CD4-positive, alpha-beta T cell treated with Interleukin-1 beta for 1 hour (primary cell): Measurements from ENCODE around the gene RASSF5.
"Not testable (repeated sequence)": the region's sequence is repeated elsewhere in the genome, so short reads cannot be mapped to it uniquely, and the experiment has no call there.

ENCODE experiments used
- DNase-seq, 2 donors: peaks; one replicate each; pipeline ENCODE4 v3.0.0-alpha.2; 2020 to 2022

RASSF5 gene

DNA sequence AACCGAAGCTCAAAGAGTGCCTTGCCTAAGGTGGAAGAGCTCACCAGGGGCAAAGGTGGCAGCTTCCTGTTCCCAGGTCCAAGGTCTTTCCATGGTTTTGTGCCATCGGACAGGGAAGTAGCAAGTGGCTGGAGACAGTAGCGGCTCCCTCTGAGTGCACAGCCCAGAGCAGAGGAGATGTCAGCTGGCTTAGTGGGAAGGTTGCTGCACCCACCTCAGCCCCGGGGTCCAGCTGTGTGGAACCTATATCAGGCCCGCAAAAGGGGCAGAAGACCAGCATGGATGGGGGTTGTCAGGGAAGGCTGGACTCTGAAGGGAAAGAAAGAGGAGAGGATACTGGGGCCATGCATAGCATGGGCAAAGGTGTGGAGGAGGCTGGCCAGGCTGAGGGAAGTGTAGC, 30.2 kb upstream of the RASSF5 start:
- DNase-seq = no peak

DNA sequence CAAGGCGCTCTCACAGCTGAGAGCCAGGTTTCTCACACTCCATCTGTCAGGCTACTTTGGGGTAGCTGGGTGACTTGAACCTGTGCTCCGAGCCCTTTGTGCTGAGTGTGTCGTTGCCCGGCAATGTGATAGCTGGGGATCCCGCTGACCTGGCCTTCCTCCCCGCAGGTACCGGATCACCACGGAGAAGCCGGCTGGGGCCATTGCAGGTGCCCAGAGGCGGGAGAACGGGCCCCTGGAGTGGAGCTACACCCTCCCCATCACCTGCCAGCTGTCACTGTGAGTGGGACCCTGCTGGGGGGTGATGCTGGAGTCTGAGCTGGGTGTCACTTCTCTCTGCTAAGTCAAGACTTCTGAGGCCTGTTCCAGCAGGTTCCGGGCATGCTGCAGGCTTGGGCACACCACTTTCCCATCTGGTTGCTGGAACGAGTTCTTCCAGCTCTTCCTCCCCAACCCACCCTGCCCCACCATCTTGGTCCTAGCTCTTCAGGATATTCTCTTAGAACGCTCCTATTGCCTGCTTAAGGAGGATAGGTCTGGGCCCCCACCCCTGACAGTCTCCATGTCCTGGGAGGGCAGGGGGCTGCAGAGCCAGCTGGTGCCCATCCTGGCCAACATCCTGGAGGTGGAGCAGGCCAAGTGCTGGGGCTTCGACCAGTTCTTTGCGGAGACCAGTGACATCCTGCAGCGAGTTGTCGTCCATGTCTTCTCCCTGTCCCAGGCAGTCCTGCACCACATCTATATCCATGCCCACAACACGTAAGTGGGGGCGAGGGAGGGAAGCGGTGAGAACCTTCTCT, 29.6 kb upstream of the RASSF5 start:
- no peak for DNase-seq

DNA sequence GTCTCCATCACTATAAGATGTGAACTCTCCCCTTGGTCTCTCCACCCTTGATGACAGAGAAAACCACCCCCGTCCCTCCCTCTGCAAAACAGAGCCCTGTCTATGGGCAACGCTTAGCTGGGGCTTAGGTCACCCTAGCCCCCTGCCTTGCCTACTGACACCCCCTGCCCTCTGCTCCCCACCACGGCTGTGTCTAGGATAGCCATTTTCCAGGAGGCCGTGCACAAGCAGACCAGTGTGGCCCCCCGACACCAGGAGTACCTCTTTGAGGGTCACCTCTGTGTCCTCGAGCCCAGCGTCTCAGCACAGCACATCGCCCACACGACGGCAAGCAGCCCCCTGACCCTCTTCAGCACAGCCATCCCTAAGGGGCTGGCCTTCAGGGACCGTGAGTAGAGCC, 28.6 kb upstream of the RASSF5 start:
- no peak for DNase-seq

DNA sequence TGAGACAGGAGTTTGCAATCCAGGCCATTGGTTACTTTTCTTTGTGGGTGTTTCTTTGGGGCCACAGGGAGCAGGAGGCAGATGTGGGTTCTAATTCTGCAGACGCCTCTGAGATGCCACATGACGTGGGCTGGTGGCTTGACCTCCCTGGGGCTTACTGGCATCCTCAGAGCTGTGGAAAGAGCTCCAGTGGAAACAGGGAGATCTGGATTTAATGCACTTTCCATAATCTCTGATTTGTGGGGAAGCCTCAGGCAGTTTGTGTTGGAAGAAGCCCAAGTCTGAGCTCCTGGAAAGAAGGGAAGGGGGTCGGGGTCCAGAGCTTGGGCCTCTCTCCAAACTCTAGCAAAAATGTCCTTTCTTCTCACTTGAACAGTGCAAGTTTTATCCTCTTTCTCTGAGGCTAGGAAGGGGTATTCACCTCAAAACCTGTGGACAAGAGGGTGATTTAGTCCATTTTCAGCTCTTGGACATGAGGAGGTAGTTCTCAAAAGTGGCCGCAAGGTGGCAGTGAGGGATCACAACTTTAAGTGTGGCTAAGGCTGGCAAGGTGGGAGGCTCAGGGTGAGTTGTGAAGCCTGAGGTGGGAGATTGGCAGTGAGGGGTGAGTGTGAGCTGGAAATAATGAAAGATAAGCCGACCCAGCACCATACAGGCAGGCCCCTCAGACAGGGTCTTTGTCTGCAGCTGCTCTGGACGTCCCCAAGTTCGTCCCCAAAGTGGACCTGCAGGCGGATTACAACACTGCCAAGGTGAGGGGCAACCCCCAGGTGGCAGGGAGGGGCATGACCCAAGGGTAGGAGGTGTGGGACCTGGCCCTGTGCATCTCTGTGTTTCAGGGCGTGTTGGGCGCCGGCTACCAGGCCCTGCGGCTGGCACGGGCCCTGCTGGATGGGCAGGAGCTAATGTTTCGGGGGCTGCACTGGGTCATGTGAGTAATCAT, 27.9 kb upstream of the RASSF5 start:
- peak; percentile 66 to 67 for DNase-seq

DNA sequence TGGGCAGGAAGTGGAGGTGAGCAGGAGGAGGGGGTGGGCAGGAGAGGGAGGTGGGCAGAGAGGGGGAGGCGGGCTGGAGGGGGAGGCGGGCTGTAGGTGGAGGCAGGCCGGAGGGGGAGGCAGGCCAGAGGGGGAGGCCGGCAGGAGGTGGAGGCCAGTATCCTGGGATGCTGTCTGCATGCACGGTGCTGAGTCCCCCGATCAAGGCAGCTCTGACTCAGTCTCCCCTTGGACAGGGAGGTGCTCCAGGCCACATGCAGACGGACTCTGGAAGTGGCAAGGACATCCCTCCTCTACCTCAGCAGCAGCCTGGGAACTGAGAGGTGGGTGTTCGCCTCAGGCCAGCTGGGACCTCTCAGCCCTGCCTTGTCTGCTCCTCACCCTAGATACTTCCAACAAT, 27.1 kb upstream of the RASSF5 start:
- no peak for DNase-seq

DNA sequence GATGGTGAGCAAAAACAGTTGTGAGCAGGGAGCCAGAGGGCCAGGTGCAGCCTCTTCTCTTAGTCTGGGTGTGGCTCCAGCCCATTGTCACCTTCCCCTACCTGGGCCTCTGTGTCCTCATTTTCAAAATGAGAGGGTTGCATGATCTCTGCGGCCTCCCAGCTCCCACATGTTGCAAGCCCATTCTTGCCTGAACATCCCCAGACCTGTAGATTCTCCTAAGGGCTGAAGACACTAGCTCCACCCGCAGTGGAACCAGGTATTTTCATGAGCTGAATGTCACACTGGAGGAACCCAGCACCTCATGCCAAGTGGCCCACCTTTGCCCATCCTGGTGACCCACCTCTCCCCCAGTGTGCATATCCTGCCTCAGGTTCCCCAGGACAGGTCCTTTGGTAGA, 24.7 kb upstream of the RASSF5 start:
- DNase-seq = no peak

DNA sequence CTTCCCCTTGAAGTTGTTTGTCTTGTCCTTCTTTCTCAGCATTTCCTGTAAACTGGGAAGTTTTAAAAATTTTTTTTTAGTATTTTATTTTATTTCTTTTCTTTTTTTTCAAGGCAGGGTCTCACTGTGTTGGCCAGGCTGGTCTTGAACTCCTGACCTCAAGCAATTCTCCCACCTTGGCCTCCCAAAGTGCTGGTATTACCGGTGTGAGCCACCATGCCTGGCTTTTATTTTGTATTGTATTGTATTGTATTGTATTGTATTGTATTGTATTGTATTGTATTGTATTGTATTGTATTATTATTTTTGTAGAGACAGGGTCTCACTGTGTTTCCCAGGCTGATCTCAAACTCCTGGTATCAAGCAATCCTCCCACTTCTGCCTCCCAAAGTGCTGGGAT, 23.5 kb upstream of the RASSF5 start:
- DNase-seq = not testable (repeated sequence)

DNA sequence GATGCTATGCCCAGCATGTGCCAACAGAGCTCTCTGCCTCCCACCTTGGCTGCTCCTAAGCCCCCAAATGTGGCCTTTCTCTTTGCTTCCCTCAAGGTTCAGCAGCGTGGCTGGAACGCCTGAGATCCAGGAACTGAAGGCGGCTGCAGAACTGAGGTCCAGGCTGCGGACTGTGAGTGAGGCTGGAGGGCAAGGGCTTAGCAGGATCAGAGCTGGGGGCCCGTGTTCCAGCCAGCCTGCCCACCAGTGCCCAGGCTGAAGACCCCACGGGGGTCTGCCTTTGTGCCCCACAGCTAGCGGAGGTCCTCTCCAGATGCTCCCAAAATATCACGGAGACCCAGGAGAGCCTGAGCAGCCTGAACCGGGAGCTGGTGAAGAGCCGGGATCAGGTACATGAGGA, 22.4 kb upstream of the RASSF5 start:
- DNase-seq = no peak

DNA sequence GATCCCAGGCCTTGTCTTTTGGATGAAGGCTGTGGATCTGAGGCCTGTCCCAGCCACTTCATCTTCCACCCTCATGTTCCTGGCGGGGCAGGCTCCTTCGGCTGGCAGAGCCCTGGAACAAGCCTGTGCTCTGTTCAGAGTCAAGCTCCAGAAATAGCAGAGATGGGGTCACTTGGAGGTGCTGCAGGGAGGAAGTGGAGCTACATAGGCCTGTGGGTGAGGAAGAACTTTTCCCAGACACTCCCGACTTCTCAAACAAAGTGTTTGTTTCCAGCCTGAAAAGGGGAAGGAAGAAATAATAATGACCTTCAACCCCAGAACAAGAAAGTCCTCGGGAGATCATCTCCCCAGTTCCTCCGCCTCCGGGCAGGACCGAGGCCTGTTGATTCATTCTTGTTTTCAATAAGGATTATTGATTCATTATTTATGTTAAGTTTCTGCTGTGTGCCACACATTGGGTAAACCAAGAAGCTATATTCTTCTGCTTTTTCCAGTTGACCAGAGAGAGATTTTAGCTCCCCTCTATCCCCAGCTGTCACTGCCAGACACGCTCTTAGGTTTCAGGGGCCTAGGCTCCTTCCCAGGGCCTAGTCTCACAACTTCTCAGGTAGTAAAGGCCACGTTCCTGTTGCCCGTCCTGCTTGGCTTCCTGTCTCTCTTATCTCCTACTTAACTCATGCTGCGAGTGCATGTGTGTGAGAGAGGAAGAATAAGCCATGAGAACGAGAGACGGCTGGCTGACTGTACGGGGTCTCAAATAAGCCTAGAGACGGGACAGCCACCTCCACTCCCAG, 20.1 kb upstream of the RASSF5 start:
- no peak for DNase-seq

DNA sequence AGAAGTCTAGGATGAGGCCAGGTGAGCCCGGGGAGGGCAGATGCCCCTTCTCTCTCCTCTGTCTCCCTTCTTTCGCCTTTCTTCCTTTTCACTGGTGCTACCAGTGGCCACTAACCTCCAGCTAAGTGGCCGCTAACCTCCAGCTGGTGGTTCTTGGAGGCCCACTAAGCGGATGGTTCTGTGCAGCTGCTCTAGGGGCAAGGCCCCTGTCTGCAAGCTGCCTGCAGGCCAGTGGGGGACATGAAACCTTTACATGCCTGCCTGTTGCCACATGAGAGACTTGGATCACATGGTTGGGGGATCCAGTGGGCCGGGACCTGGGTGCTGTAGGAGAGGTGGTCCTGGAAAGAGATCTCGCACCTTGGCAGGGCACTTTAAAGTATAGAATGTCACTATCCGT, 19.4 kb upstream of the RASSF5 start:
- DNase-seq = no peak

DNA sequence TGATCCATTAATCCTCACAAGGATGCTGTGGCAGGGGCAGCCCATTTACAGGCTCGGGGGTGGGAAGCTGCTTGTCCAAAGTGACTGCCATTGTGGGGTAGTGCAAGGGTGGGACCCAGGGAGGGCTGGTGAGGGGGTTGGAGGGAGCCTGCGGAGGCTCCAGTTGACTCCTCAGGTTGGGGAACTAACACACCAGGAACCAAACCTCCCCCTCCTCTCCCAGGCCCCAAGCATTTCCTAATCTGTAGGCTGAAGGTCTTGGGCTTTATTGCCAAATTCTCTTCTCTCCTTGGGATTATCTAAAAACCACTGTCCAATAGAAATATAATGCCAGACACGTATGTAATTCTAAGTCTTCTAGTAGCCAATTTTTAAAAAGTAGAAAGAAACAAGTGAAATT, 18.9 kb upstream of the RASSF5 start:
- DNase-seq = no peak

DNA sequence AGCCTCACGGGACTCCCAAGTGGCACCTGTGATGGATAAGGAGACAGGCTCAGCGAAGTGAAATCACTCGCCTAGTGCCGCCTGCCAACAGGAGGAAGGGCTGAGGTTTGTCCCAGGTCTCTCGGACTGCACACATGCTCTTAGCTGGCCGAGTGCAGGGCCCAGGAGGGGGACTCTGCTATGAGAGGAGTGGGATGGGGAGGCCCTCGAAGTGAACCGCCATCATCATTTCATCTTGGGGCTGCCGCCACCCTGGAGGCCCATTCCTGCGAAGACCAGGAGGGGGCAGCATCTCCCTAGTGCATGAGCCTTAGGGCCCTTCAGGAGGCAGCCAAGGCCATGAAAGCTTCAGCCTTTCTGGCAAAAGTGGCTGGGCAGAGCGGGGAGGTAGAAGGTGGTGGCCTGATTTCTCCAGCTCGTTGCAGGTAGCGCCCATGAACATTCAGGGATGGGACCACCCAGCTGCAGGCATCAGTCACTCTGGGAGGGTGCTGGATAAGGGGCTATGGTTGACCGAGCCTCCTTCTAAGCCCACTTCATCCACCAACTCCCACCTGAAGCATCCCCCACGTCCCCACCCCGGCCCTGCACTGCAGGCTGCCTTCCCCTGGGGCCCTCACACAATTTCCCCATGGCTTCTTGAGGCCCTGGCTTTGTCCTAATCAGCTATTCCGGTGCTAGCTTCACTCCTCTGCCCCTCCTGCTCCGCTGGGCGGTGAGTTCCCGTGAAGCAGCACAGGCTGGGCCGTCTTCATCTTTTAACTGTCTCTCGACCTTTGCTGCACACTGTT, 17.2 kb upstream of the RASSF5 start:
- peak; percentile 59 to 66 for DNase-seq

DNA sequence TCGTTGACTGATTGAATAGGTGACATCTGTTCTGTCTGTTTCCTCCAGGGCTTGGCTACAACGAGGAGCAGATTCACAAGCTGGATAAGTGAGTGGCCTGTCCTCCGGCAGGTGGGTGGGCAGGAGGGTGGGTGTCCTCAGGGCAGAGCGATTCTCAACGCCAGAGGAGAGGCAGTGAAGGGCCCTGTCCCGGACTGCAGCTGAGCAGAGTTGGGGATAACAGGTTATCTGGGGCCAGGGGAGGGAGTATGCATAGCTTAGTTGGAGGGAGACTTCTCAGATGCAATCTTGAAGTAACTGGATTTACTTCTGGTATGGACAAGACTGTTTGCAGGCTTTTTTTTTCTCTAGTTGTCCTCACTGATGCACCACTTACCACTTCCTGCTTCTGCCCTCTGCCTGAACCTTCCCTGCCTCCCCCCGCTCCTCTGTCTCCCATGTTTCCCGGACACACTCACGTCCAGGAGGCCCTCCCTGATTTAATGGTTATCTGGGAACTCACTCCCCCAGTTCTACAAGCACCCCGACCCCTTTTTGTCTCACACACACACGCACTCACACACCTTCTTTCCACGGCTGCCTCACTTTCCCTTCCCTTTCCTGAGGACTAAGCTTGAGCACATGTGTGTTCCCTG, 16.4 kb upstream of the RASSF5 start:
- no peak for DNase-seq

DNA sequence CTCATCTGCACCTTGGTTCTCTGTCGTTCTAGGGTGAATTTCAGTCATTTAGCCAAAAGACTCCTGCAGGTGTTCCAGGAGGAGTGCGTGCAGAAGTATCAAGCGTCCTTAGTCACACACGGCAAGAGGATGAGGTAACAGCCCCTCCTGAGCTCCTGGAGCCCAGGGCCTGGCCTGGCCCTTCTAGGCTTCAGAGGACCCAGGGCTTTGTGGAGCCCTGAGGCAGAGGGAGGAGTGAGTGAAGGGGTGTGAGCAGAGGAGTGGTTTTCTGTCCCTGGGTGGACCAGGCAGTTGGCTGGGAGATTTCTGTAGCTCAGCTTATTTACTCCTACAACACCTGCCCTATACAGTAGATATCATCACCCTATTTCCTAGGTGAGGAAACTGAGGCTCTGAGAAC, 15.7 kb upstream of the RASSF5 start:
- DNase-seq = no peak

DNA sequence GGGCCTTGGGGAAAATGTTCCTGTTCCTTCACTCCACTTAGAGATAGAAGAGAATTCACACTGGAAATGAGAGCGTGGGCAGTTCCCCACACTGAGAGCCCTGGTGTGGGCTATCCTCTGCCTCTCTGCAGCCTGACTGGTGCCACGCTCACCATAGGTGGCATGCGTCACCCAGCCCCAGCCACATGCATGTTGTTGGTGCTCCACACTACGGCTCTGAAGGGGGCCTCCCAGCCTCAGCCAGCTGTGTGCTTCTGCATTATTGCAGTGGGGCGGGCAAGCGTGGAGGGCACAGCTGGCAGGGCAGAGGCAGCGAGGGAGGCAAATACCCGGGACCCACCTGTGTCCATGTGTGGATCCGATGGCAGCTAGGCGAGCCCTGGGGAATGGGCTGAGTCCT, 14.7 kb upstream of the RASSF5 start:
- DNase-seq = no peak

DNA sequence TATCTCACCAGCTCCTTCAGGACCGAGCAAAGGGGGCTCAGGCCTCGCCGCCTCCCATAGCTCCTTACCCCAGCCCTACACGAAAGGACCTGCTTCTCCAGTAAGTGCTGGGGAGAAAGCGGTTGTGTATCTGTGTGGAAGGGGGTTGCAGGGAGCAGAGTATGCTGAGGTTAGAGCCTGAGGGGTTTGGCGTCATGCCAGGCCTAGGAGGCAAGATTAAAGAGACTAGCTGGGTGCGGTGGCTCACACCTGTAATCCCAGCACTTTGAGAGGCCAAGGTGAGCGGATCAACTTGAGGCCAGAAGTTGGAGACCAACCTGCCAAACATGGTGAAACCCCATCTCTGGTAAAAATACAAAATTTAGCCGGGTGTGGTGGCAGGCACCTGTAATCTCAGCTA, 14.1 kb upstream of the RASSF5 start:
- no peak for DNase-seq

DNA sequence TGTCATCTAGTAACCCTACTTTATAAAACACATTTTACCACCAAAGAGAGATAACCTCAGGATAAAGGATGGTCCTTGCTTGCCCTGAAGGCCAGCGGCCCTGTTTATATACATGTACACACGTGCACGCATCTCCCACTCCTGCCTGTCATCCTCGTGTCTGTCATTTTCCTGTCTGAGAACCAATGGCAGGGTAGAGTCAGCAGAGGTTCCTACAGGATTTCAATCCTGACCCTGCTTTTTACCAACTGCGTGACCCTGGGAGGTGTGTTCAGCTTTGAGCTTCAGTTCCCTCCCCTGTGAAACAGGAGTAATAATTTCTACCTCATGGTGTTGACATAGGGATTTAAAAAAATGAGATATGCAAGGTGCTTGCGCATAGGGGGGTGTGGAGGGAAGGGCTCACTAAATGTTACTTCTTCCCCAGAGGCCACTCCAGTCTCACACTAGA, 12.3 kb upstream of the RASSF5 start:
- no peak for DNase-seq

DNA sequence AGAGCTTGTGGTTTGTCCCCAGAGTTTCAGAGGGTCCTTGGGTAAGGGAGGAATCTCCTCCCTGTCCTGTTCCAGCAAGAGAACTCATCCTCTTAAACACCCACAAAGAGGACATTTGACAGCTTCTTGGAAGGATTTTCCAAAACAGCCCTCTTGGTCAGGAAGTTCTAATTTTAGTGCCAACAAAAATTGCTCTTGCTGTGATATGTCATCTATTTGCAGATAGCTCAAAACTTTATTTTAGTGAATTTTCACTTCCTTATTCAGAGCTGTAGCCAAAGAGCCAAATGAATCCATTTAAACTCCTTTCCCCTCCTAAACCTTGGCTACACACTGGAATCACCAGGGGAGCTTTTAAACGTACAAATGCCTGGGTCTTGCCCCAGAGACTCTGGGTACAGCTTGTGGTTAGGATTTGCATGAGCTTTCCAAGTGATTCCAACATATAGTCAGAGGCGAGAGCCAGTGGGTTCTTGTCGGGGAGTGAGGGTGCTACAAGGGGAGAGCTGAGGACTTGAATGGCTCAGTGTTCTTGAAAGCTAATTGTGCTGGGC, 11.8 kb upstream of the RASSF5 start:
- DNase-seq = no peak

DNA sequence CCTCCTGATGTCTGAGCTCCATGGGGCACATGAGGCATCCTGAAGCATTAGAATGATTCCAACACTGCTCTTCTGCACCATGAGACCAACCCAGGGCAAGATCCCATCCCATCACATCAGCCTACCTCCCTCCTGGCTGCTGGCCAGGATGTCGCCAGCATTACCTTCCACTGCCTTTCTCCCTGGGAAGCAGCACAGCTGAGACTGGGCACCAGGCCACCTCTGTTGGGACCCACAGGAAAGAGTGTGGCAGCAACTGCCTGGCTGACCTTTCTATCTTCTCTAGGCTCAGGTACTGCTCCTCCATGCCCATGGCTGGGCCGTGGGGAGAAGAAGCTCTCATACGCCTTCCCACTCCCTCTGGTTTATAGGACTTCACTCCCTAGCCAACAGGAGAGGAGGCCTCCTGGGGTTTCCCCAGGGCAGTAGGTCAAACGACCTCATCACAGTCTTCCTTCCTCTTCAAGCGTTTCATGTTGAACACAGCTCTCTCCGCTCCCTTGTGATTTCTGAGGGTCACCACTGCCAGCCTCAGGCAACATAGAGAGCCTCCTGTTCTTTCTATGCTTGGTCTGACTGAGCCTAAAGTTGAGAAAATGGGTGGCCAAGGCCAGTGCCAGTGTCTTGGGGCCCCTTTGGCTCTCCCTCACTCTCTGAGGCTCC, 11.1 kb upstream of the RASSF5 start:
- peak in 1 of 2 donors; percentile 23 for DNase-seq

DNA sequence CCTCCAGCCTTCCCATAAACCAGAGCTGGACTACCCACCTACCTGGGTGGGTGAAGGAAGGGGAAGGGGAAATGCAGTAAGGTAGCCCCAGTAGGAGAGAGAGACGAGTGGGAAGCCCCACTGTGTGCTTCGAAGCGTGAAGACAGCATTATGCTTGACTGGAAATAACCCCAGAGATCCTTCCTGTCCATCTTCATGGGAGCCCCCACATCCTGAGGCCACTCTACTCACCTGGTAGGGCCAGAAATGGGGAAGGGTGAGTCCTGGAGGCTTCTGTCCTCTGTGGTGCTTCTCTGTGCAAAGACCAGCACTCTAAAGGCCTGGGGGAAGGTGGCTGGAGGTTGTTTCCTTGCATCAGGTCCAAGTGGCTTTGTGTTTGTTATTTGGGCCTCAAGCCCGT, 10.0 kb upstream of the RASSF5 start:
- no peak for DNase-seq

DNA sequence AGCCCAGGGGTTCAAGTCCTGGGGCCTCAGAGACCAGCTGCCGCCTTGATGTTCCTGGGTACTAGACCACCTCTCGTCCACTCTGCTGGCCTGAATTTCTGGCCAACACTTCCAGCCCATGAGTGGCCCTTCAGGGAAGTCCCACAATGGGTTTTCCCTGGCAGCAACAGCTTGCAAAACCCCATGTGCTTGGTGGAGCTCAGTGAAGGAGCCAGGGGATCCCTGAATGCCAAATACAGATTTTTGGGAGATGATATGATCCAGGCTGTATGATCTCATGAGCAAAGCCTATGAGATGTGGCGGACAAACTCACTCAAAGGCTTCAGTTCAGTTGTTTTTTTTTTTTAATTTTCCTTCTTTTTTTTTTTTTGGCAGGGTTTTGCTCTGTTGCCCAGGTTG, 9.6 kb upstream of the RASSF5 start:
- no peak for DNase-seq
